ENCODE data around the gene PPP1R2B.

DNA sequence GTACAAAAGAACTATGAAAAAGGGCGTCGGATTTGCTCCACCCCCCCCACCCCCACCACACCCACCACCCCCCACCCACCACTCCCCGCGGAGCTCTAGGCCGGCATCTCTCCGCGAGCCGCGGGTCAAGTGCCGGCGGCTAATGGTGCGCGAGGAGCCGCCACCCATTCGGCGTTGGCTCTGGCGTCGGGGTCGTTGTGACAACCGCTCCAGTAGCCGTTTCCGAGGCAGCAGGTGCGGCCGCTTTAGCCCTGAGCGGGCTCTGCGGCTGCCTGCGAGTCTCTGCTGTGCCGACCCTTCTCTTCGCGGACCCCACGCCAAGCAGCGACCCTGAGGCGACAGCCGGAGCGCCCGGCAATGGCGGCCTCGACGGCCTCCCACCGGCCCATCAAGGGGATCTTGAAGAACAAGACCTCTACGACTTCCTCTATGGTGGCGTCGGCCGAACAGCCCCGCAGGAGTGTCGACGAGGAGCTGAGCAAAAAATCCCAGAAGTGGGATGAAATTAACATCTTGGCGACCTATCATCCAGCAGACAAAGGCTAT, at the start of gene PPP1R2B:
- no peak for TF ChIP-seq POLR2A (IDR thresholded peaks at IDR 0.05; ENCODE audit: low read length)
- TF ChIP-seq GATA1 (IDR thresholded peaks at IDR 0.05; ENCODE audit: low read depth, low read length) = no peak
